Epithelial cell of esophagus (primary cell): ENCODE results near the gene GGA1.
A peak's percentile ranks its signal among the peaks of the same experiment; 100 is the strongest.

Experiments
- DNase-seq: peaks from one replicate; pipeline ENCODE4 v3.0.0; 2010; ENCODE audit warnings: low read depth
- H3K4me3 ChIP-seq: 2 replicates; pipeline ENCODE4 v1.5.1; 2011; ENCODE audit warnings: mild to moderate bottlenecking, low read length, control low read depth
- CTCF ChIP-seq: IDR thresholded peaks from 2 replicates; pipeline ENCODE4 v1.5.1; 2011; ENCODE audit warnings: low read depth, mild to moderate bottlenecking, low read length, control low read depth, inconsistent platforms; ENCODE audit not compliant: insufficient read depth; ENCODE audit errors: missing control alignments

Gene GGA1

GRCh38 chr22:37621352-37621860 is 12.8 kb downstream of the GGA1 start:
- no peak overlapping the region for H3K4me3 ChIP-seq
- DNase-seq, result no peak
- no peak for TF ChIP-seq CTCF

- peak; percentile 49 for DNase-seq
- TF ChIP-seq CTCF, result peak; percentile 73
- H3K4me3 ChIP-seq, result no peak overlapping the region
Measured at GRCh38 chr22:37623075-37624016, 14.7 kb downstream of the GGA1 start.

GRCh38 chr22:37624017-37624365 is 15.4 kb downstream of the GGA1 start:
- no peak for DNase-seq
- H3K4me3 ChIP-seq, result no peak overlapping the region
- TF ChIP-seq CTCF, result no peak

GRCh38 chr22:37624876-37625275 is 16.2 kb downstream of the GGA1 start:
- TF ChIP-seq CTCF, result no peak
- no peak for DNase-seq
- no peak overlapping the region for H3K4me3 ChIP-seq

GRCh38 chr22:37625737-37626136 is 17.1 kb downstream of the GGA1 start:
- no peak for TF ChIP-seq CTCF
- no peak for DNase-seq
- H3K4me3 ChIP-seq, result no peak overlapping the region

- H3K4me3 ChIP-seq, result no peak overlapping the region
- DNase-seq, result no peak
- TF ChIP-seq CTCF, result no peak
Measured at GRCh38 chr22:37626144-37626543, 17.5 kb downstream of the GGA1 start.
